GM18867 (cell line): ENCODE results near the gene PIK3R1.
A peak's percentile ranks its signal among the peaks of the same experiment; 100 is the strongest.
"Not testable (repeated sequence)": the region's sequence is repeated elsewhere in the genome, so short reads cannot be mapped to it uniquely, and the experiment has no call there.

Experiments
- ATAC-seq: cut with Tn5 transposase; IDR thresholded peaks from one replicate; pipeline ENCODE4 v1.9.1; 2021; ENCODE audit warnings: mild to moderate bottlenecking, moderate library complexity; ENCODE audit not compliant: unreplicated experiment

Gene PIK3R1

DNA sequence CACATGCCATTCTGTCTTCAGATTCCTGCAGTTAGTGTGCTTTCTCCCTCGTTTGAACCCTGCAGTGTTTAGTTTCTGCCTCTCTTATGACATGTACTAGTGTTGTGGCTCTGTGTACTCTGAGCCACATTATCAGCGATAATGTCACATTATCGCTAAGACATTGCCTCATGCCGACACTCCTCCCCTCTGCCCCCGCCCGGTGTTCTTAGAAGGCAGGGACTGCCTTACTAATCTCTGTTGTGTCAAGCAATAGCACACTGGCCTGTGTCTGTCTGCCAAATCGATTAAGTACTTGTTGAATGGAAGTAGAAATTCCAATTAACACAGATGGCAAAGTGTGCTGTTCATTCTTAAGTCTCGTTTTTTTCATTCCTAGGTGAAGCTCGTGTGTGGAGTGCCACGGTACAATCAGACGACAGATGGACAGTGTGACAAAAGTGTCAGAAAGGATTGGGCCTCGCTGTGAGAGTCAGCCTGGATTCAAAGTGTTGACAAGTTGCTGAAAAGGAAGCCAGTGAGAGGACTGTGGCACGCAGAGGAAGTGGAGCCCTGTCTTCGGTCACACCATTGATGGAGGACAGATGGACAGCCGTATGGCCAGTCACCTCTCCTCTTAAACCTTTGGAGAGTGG is 10.5 kb downstream of the PIK3R1 start:
- ATAC-seq = no peak

DNA sequence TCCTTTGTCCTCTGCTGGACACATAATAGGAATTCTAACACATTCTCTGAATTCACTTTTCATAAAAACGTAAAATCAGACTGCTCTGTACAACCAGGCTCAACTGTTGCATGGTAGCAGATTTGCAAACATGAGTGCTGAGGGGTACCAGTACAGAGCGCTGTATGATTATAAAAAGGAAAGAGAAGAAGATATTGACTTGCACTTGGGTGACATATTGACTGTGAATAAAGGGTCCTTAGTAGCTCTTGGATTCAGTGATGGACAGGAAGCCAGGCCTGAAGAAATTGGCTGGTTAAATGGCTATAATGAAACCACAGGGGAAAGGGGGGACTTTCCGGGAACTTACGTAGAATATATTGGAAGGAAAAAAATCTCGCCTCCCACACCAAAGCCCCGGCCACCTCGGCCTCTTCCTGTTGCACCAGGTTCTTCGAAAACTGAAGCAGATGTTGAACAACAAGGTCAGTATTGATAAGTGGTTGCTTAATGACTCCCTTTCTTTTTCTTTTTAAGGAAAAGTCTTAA is 11.1 kb downstream of the PIK3R1 start:
- no peak for ATAC-seq

DNA sequence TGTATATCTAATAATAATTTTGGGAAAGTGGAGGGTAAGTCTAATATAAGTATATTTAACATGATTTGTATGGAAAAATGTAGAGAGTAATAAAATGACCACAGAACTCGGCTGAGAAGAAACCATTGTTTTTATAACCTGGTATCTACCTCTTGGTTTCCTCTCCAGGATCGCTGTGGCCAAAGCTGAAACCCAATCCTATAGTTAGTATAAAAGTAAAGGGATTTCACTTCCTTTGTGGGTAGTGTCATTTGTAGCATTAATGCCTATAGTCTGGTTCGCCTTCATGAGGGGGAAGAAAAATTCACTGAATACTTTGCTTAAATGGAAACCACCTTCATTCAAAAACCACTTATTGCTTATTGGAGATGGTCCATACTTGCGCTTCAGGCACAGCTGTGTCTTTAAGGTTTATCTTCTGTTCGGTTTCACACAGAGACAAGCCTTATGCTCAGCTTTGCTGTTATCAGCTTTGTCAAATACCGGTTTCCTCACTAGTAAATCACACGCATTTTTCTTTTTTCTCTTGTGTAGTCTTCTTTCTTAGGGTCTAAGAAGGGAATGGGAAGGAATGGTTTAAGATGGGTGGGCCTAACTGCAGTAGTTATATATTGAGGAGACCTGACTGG is 12.1 kb downstream of the PIK3R1 start:
- no peak for ATAC-seq

DNA sequence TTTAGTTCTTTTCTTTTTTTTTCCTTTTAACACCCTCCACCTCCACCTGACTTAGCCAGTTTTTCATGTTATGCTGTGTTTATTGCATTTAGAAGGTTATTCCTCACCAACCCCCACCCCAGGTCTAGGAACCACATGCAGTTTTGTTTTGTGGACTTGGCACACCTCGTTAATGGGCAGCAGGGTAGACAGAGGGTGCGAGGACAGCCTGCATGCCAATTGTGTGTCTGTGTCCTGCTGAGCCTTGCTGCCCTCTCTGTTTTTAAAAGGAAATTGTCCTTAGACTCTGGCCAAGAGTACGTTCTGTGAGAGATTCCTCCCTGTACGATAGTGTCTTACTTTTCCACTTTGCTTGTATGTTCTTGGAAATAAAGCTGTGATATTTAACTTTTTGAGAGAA is 13.9 kb downstream of the PIK3R1 start:
- ATAC-seq = no peak

DNA sequence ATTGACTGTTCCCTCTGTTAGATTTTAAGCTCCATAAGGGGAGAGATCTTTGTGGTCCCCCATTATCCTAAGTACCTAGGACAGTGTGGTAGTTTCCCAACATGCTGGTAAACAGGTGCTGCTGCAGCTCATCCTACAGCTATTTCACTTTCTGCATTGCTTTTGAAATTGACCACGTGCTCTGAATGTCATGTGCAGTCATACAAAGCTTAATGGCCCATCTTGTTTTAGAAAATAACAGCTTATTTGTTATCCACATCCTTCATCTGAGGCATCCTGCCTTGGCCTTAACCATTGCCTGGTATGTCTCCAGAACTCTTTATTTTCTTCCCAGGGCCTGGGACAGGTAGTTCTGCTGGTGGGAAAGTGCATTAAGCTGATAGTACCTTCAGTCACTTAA is 14.7 kb downstream of the PIK3R1 start:
- no peak for ATAC-seq

DNA sequence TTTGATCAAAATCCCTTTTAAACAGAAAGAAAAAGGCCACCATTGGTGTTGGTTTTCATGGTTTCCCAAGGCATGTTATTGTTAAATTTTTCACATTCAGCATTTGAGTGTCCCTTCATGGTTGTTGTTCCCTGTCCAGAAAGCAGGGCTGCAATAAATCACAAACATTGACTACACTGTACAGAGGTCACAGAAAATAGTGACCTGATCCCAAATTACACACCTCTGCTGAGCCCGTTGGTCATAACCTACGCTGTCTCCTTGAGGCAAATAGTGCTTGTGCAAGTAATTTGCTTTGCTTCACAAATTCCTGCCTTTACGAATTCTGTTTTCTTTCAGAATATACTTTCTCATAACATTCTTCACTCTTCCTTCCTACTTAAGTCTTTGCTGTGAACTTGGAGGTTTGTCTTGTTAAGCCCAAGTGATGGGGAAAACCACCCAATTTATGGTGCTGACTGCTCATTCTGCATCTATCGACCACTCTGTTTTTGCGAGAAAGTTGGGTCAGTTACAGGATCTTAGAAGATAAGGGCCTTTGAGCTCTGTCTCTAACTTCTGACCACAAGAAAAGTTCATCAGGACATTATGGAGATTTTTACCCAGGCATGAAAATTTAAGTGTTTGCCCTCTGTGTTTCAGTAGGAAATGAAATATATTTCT is 16.0 kb downstream of the PIK3R1 start:
- no peak for ATAC-seq

DNA sequence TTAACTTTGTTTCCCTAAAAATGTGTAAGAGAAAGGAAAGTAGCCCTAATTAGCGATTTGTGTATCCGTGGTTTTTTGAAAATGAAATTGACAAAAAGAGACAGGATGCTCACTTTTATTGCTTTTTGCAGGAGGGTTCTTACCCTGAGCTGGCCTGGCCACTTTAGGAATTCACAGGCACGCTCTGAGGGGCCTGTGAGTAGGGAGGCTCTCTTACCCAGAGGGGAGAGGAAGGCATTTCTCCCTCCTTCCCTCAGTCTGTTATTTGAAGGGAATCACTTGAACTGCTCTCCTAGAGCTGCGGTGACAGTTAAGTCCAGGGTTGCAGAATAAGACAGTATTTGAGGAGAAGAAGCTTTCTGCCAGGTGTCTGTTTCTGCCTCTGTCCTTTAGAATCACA is 16.7 kb downstream of the PIK3R1 start:
- ATAC-seq = no peak

DNA sequence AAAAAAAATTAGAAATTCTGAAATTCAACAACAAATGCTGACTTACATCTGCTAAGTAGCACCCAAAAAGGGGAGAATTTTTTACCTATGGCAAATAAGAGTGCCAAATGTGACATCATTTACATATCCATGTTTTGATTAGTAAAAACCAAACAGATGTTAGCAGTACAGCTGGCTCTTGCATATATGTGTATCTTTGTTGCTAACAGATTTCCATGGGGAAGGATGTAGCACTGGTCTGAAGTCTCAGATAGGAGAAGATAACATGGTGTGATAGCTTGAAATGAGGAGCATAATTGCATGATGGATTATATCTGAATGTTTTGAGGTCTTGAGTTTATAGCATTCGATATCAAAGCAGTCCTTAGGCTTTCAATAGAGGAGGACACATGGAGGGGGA is 17.5 kb downstream of the PIK3R1 start:
- no peak for ATAC-seq

DNA sequence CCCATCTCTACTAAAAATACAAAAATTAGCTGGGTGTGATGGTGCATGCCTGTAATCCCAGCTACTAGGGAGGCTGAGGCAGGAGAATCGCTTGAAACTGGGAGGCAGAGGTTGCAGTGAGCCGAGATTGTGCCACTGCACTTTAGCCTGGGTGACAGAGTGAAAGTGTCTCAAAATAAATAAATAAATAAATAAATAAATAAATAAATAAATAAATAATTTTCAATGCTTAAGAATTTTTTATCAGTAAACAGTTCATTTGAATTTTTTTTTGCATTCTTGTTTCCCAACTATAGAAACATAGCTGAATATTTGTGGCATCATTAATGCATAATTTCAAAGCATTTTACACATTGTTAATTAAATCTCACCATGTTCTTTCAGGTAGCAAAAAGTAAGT is 19.7 kb downstream of the PIK3R1 start:
- ATAC-seq = not testable (repeated sequence)

DNA sequence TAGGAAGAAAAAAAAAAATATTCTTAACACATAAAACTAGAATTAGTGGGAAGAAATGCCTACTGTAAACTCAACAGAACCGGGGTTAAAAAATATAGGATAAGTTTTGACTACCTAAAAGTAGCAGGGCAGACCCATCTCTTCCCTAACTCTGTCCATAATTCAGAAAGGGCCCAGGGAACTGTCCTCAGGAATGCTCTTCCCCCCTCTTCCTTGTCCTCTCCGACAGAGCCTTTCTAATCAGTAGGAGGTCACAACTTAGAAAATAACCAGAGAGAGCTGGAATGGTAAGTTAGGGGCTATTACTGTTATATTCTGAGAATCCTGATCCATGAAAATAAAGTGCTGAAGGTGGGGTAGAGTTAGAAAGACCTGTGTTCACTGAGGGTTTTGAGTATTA is 22.2 kb downstream of the PIK3R1 start:
- no peak for ATAC-seq

DNA sequence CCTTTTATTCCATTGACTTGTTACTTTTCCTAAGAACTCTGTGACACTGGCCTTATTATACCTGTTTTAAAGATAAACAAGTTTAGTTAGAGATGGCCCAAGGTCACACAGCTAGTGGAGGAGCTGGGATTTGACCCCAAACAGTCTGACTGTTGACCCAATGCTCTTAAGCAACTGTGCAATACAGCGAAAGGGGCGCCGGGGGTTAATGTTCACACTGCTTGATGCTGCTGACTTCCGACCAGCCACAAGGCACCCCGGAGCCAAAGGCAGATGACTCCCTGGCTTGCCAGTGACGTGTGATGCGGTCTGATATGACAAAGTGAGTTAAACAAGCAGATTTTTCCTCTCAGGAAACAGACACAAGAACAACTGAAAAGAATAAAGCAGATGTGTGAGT is 23.9 kb downstream of the PIK3R1 start:
- peak; percentile 64 for ATAC-seq

DNA sequence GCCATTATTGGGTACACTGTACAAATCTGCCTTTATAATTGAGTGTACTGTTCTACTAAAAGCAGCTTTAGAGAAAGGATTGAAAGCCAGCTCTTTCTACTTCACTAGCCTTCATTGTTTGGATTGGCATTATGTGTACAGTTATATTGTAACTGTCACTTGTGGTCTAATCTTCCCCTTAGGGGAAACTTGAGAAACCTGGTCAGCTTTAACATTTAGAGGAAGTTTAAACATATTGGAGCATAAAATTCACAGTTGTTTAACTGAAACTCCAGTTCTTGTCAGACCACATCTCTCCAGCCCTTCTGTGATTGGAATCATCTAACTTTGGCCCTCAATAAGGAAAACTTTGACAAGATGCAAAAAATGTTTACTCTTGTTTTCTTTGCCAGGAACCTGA is 24.6 kb downstream of the PIK3R1 start:
- ATAC-seq = peak; percentile 51

DNA sequence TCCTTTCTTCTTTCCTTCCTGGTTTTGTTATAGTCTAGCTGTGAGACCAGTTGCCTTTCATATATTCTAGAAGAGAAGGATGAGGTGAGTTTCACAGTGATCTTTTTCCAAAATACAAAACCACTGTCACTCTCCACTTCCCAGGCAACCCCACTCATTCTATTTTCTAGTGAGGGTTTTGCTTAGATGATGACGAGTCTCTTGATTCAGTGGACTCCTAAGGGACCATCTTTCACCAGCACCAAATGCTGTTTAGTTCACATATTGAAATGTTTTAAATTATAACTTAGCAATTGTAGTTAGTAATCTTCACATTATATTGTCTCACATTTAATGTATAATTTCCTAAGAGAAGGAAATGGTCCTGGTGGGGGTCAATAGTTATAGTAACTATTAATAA is 25.2 kb downstream of the PIK3R1 start:
- ATAC-seq = no peak

DNA sequence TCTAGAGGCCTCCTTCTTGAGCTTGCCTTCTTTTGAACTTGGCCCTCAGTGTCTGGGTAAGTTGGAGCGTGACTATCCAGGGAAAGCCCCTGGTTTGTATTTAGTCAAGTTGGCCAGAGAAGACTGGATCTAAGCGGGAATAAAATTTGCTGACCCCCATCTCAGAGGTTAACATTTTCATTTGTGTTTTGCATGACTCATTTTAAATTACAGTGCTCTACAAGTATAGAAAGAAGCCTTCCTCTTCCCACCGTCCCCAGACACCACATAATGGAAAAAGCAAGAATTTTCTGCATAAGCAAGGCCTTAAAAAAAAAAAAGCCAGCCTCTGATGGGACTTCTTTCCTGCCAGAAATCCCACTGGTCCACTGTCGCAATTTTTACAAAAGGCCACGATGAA is 27.2 kb downstream of the PIK3R1 start:
- ATAC-seq = no peak

DNA sequence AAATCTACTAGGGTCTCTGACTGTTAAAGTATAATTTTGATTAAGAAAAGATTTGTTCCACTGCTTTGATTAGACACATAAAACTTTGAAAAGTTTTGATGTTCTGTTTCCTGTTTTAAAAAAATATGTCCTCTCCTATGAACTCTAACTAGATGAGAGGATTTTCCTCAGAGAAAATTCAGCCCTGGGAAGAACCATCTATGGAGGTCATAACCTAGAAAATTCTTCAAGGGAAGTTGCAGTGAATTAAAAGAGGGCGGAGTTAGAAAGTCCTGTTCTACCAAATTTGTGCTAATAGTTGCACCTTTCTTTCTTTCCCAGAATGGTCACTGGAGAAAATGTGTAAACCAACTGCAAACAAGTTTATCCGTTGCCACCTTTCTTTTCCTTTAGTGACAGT is 27.7 kb downstream of the PIK3R1 start:
- no peak for ATAC-seq

DNA sequence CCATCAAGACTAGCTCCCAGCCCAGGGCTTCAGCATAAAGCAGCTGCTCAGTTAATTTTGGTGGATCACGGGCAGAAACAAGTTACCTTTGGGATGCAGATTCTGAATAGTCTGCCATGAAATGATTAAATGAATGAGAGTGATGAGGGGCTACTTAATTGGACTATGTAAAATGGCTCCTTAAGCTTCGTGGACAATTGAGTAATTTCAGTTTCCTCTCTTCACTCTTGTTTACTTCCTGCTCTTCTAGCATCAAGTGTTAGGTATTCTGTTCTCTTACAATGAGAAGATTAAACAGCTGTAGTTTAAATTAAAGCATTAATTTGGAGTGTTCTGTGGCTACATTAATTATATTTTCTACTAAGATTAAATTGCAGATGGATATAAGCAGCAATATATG is 28.1 kb downstream of the PIK3R1 start:
- no peak for ATAC-seq

DNA sequence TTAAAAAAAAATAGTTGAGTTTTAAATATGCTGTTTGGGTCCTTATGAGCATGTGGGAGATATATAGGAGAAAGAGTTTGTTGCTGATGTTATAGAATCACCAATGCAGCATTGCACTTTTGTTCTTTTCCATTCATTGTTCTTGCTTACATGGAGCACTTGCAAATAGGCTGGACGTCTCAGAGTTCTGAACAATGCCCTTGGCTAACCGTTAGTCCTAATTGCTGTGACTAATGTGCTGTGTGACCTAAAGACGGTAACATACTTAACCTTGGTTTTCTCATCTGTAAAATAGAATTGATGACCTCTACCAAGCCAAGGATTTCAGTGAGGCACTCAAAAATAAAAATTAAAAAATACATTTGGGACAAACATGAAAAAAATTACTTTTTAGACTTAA is 29.8 kb downstream of the PIK3R1 start:
- ATAC-seq = no peak

DNA sequence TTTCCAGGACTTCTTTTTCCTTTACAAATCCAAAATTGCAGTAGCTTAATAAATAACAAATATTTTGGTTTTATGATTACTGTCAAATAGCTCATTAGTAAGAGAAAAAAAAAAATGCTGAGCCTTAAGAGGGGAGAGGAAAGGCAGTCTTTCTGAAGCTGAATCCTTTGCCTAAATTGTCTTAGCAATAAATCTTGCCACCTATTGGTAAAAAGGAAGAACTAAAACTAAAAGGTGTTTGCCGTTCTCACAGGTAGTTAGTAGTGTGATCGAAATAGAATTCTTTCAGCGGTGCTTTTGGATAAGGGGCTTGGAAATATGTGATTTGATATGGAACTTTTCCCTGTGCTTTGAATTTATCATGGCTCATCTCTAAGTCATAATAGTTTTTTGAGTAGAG is 31.2 kb downstream of the PIK3R1 start:
- no peak for ATAC-seq

DNA sequence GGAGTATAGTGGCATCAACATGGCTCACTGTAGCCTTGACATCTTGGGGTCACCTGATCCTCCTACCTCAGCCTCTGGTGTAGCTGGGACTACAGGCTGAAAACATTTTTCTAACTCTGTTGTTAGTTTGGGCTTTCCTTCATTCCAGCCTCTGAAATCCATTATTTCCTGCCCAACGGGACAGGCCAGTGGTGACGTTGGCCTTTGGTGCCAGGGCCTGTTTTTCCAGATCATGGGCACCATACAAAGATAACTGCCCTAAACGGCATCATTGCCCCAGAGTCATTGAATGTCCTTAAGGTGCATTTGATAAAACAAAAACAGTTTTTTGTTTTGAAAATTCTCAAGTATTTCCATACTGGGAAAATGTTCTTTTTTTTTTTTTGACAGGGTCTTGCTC is 32.1 kb downstream of the PIK3R1 start:
- ATAC-seq = no peak

DNA sequence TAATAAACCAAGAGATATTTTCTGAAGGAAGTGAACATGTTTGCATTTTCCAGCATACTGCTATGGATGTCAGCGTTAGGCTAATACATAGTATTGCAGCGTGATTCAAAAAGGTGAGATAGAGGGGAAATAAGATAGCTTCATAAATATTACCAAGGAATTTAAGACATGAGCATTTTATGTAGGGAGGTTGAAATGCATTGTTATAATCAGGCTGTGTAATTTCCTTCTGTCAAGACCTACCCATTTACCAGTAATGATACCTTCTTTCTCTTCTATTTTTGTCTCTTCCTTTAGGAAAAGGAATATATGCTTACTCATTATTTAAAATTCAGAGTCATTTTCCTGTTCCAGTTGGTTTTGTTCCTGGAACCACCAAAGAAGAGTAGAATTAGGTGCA is 33.3 kb downstream of the PIK3R1 start:
- no peak for ATAC-seq

DNA sequence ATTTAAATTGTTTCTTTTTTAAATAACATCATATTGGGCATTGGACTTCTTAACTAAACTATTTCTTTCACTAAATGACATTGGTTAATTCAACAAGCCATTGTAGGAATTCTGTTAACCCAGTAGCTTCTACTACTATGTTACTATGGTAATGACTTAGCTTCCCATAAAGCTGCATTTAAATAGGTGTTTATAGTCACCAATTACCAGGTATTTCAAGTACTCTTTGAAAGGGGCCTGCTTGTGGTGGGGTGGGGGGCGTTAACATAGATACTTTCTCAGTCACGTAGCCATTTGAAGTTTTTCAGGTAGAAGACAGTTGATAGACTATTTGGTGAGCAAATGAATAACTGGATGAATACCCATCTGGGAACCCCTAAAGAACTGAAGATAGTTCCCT is 34.0 kb downstream of the PIK3R1 start:
- no peak for ATAC-seq

DNA sequence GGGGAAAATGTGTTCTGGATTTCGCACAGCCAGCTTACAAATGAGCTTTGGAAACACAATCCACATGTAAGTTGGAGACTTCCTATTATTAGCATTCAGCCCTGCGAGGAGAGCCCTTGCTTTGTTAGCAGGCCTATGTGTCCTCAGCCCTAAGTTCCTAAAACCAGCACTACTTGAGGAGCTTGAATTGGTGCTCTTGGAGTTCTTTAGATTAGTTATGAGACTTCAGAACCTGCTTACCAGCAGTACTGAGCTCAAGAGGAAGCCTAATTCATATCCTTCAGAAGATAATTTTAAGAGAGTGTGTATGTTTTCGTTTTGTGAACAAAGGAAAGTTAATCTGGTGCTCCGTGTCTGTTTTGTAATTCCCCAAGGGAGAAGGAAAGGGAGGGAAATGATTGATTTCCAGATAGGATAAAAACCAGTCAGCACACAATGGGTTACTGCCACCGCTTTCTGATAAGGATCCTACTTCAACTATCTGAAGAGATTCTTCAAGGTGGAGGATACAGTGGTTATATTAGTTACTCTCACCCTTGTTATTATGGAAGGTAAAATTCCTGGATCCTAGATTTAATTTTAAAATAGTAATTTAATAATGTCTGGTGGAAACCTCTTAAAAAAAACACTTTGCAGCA is 35.2 kb downstream of the PIK3R1 start:
- no peak for ATAC-seq
